H1 (cell line): ENCODE data around the gene IWS1. TPM values are rescaled to one million over a fixed set of nuclear protein-coding genes. Genes with fewer than 3 reads are reported as not detected.
A peak's percentile ranks its signal among the peaks of the same experiment; 100 is the strongest.

ENCODE experiments used
- CTCF ChIA-PET: fragments of 300-600 bp; sonication (Branson Sonifier 250); formaldehyde crosslinking; loops from one replicate; lab custom pipeline; 2021; ENCODE audit not compliant: partially characterized antibody; lab: Charles Lee
- POLR2A ChIA-PET: fragments of 300-600 bp; sonication (Branson Sonifier 250); formaldehyde crosslinking; loops from one replicate; lab custom pipeline; 2021; ENCODE audit warnings: inconsistent platforms; ENCODE audit not compliant: partially characterized antibody; lab: Charles Lee
- DNase-seq, 2 experiments: peaks; one replicate each; pipeline versions ENCODE4 v3.0.0 to v3.0.0-alpha.2; 2010 to 2022; ENCODE audit warnings: low spot score in 2 of 2, low read depth in 1 of 2, mixed read lengths in 1 of 2
- FAIRE-seq: peaks from 2 replicates; lab custom pipeline; 2011; peaks lifted over from hg19 to GRCh38; lab: Jason Lieb, UNC
- H2AFZ ChIP-seq: 2 replicates; pipeline ENCODE4 v1.8.1; 2012; ENCODE audit warnings: low read length, inconsistent platforms
- H2AK5ac ChIP-seq: 2 replicates; pipeline ENCODE4 v1.6.1; 2013; ENCODE audit warnings: low read depth, low read length
- H2BK120ac ChIP-seq: replicated peaks from 2 replicates; pipeline ENCODE3; 2013; ENCODE audit warnings: low read depth, low read length, inconsistent platforms
- H2BK12ac ChIP-seq: 2 replicates; pipeline ENCODE4 v1.6.1; 2013; ENCODE audit warnings: low read depth, low read length
- H2BK15ac ChIP-seq: 2 replicates; pipeline ENCODE4 v1.6.1; 2013; ENCODE audit warnings: low read length
- H2BK20ac ChIP-seq: 2 replicates; pipeline ENCODE4 v1.6.1; 2013; ENCODE audit warnings: low read length
- H2BK5ac ChIP-seq: 2 replicates; pipeline ENCODE4 v1.6.1; 2013; ENCODE audit warnings: low read depth, low read length
- H3K14ac ChIP-seq: 2 replicates; pipeline ENCODE4 v1.6.1; 2013; ENCODE audit warnings: inconsistent platforms; ENCODE audit not compliant: insufficient read length
- H3K18ac ChIP-seq: 2 replicates; pipeline ENCODE4 v1.6.1; 2013; ENCODE audit warnings: low read length; ENCODE audit errors: extremely low read depth
- H3K23ac ChIP-seq: 2 replicates; pipeline ENCODE4 v1.6.1; 2013; ENCODE audit warnings: inconsistent platforms; ENCODE audit not compliant: insufficient read length
- H3K23me2 ChIP-seq: 2 replicates; pipeline ENCODE4 v1.6.1; 2013; ENCODE audit warnings: low read depth, low read length
- H3K27ac ChIP-seq: 2 replicates; pipeline ENCODE4 v1.6.1; 2011; ENCODE audit warnings: low read depth, low read length, inconsistent platforms
- H3K27me3 ChIP-seq, 4 experiments: replicated peaks in 1 of 4; 1 replicate in 1 of 4; 2 replicates in 3 of 4; pipeline versions ENCODE4 v1.6.1 to v1.8.1; 2011 to 2013; ENCODE audit warnings: low read length in 3 of 4, mild to moderate bottlenecking in 3 of 4, inconsistent platforms in 2 of 4, mixed read lengths in 2 of 4, moderate library complexity in 1 of 4; ENCODE audit not compliant: control insufficient read depth in 3 of 4, insufficient read depth in 3 of 4; ENCODE audit errors: extremely low read depth in 1 of 4
- H3K36me3 ChIP-seq, 4 experiments: 2 replicates each; pipeline versions ENCODE4 v1.6.1 to v1.8.1; 2011 to 2013; ENCODE audit warnings: mild to moderate bottlenecking in 4 of 4, low read length in 3 of 4, moderate library complexity in 2 of 4, control low read depth in 1 of 4, inconsistent platforms in 1 of 4; ENCODE audit not compliant: insufficient read depth in 4 of 4, control insufficient read depth in 2 of 4
- H3K4ac ChIP-seq: replicated peaks from 2 replicates; pipeline ENCODE3; 2013; ENCODE audit warnings: low read length, low read depth, mixed read lengths, inconsistent platforms; ENCODE audit not compliant: insufficient read length
- H3K4me1 ChIP-seq, 4 experiments: replicated peaks in 1 of 4; 1 replicate in 1 of 4; 2 replicates in 3 of 4; pipeline versions ENCODE4 v1.6.1 to v1.8.1; 2011 to 2013; ENCODE audit warnings: low read length in 3 of 4, inconsistent platforms in 2 of 4, mixed read lengths in 1 of 4; ENCODE audit not compliant: insufficient read depth in 4 of 4, control insufficient read depth in 3 of 4
- H3K4me2 ChIP-seq, 2 experiments: 2 replicates each; pipeline versions ENCODE4 v1.6.1 to v1.8.1; 2011 to 2013; ENCODE audit warnings: low read depth in 2 of 2, low read length in 2 of 2, control low read depth in 1 of 2, inconsistent platforms in 1 of 2, mild to moderate bottlenecking in 1 of 2; ENCODE audit not compliant: insufficient read depth in 1 of 2
- H3K4me3 ChIP-seq, 4 experiments: fragments of 200-600, 300-600 bp in 1 of 4; sonication (generic), shearing (Covaris generic), sonication (Bioruptor Twin) in 1 of 4; 2 replicates each; pipeline versions ENCODE4 v1.5.1 to v1.8.1; 2011 to 2016; ENCODE audit warnings: low read length in 4 of 4, low read depth in 3 of 4, control low read depth in 2 of 4, inconsistent platforms in 2 of 4, mild to moderate bottlenecking in 2 of 4, mixed read lengths in 1 of 4, moderate library complexity in 1 of 4; ENCODE audit not compliant: insufficient read depth in 2 of 4; ENCODE audit errors: extremely low read depth in 1 of 4
- H3K56ac ChIP-seq: replicated peaks from 2 replicates; pipeline ENCODE3; 2013; ENCODE audit warnings: low read depth, mild to moderate bottlenecking, mixed read lengths, low read length, inconsistent platforms; ENCODE audit not compliant: insufficient read length
- H3K79me1 ChIP-seq: 2 replicates; pipeline ENCODE4 v1.6.1; 2013; ENCODE audit warnings: low read depth, low read length, control low read depth
- H3K79me2 ChIP-seq, 2 experiments: 2 replicates each; pipeline versions ENCODE4 v1.6.1 to v1.8.1; 2012 to 2013; ENCODE audit warnings: low read length in 2 of 2, mild to moderate bottlenecking in 2 of 2, inconsistent platforms in 1 of 2; ENCODE audit not compliant: insufficient read depth in 2 of 2, control insufficient read depth in 1 of 2
- H3K9ac ChIP-seq, 4 experiments: replicated peaks in 1 of 4; 1 replicate in 1 of 4; 2 replicates in 3 of 4; pipeline versions ENCODE4 v1.6.1 to v1.8.1; 2011 to 2013; ENCODE audit warnings: low read depth in 3 of 4, low read length in 3 of 4, control low read depth in 2 of 4, mild to moderate bottlenecking in 2 of 4, moderate library complexity in 2 of 4, inconsistent platforms in 1 of 4; ENCODE audit errors: extremely low read depth in 1 of 4
- H3K9me3 ChIP-seq, 2 experiments: 2 replicates each; pipeline versions ENCODE4 v1.6.1 to v1.8.1; 2012 to 2013; ENCODE audit warnings: mild to moderate bottlenecking in 2 of 2, moderate library complexity in 2 of 2, control low read depth in 1 of 2, inconsistent platforms in 1 of 2, low read depth in 1 of 2, low read length in 1 of 2, mixed read lengths in 1 of 2; ENCODE audit not compliant: insufficient read depth in 2 of 2
- H4K20me1 ChIP-seq, 2 experiments: replicated peaks in 1 of 2; 2 replicates each; pipeline versions ENCODE3 to v1.8.1; 2011 to 2013; ENCODE audit warnings: inconsistent platforms in 2 of 2, low read length in 2 of 2, mild to moderate bottlenecking in 1 of 2; ENCODE audit not compliant: insufficient read depth in 2 of 2, control insufficient read depth in 1 of 2
- H4K5ac ChIP-seq: 2 replicates; pipeline ENCODE4 v1.6.1; 2013; ENCODE audit warnings: low read length, low read depth, mixed read lengths, inconsistent platforms; ENCODE audit not compliant: insufficient read length
- H4K8ac ChIP-seq: 2 replicates; pipeline ENCODE4 v1.8.0; 2013; ENCODE audit warnings: mild to moderate bottlenecking, moderate library complexity, low read length, inconsistent platforms; ENCODE audit not compliant: insufficient read depth; ENCODE audit errors: extremely low read depth
- H4K91ac ChIP-seq: replicated peaks from 2 replicates; pipeline ENCODE3; 2013; ENCODE audit warnings: low read length, mixed read lengths, inconsistent platforms; ENCODE audit not compliant: insufficient read length
- BRCA1 ChIP-seq: IDR thresholded peaks from 2 replicates; pipeline ENCODE4 v1.6.1; 2012; ENCODE audit warnings: low read depth, low read length, improper control_type of control experiment
- CHD2 ChIP-seq: IDR thresholded peaks from 2 replicates; pipeline ENCODE4 v1.6.1; 2012; ENCODE audit warnings: low read length, improper control_type of control experiment
- EGR1 ChIP-seq: IDR thresholded peaks from 2 replicates; pipeline ENCODE4 v1.6.1; 2011; ENCODE audit warnings: low read depth, low read length, borderline replicate concordance
- EZH2 ChIP-seq: fragments of 200-600 bp; sonication (generic); IDR thresholded peaks from 2 replicates; pipeline ENCODE4 v1.7.1; 2012; ENCODE audit warnings: low read depth, mild to moderate bottlenecking, moderate library complexity, low read length, inconsistent platforms; ENCODE audit not compliant: severe bottlenecking
- HDAC2 ChIP-seq, 2 experiments: fragments of 300-600 bp in 1 of 2; sonication (generic) in 1 of 2; IDR thresholded peaks; 2 replicates each; pipeline ENCODE4 v1.6.1; 2011 to 2012; ENCODE audit warnings: low read depth in 2 of 2, low read length in 2 of 2, mild to moderate bottlenecking in 2 of 2, moderate library complexity in 2 of 2, borderline replicate concordance in 1 of 2, inconsistent platforms in 1 of 2
- KDM1A ChIP-seq: fragments of 200-600, 300-600 bp; sonication (generic); IDR thresholded peaks from 2 replicates; pipeline ENCODE4 v1.7.1; 2016; ENCODE audit warnings: mild to moderate bottlenecking, low read length, borderline replicate concordance
- NANOG ChIP-seq: IDR thresholded peaks from 2 replicates; pipeline ENCODE4 v1.6.1; 2011; ENCODE audit warnings: low read length, low read depth, mild to moderate bottlenecking, inconsistent platforms; ENCODE audit not compliant: insufficient read depth, poor library complexity, severe bottlenecking
- POLR2A ChIP-seq, 2 experiments: IDR thresholded peaks; 1 replicate in 1 of 2; 2 replicates in 1 of 2; pipeline ENCODE4 v1.6.1; 2011; ENCODE audit warnings: low read depth in 2 of 2, low read length in 2 of 2, mild to moderate bottlenecking in 2 of 2; ENCODE audit errors: control extremely low read depth in 1 of 2
- RFX5 ChIP-seq: IDR thresholded peaks from 2 replicates; pipeline ENCODE4 v1.6.1; 2011; ENCODE audit warnings: low read depth, low read length, improper control_type of control experiment, borderline replicate concordance
- RNF2 ChIP-seq: fragments of 200-900, 300-1000 bp; sonication (generic); IDR thresholded peaks from 2 replicates; pipeline ENCODE4 v1.7.1; 2016; ENCODE audit warnings: borderline replicate concordance, low read depth, mild to moderate bottlenecking, antibody characterized with exemption, low read length; ENCODE audit not compliant: poor library complexity, severe bottlenecking; ENCODE audit errors: missing control alignments
- SP2 ChIP-seq: IDR thresholded peaks from 2 replicates; pipeline ENCODE4 v1.6.1; 2012; ENCODE audit warnings: mild to moderate bottlenecking, low read length, inconsistent platforms
- USF2 ChIP-seq: IDR thresholded peaks from 2 replicates; pipeline ENCODE4 v1.6.1; 2011; ENCODE audit warnings: low read length, improper control_type of control experiment
- ZNF274 ChIP-seq: IDR thresholded peaks from 2 replicates; pipeline ENCODE4 v1.7.0; 2012; ENCODE audit warnings: low read length, borderline replicate concordance; ENCODE audit errors: extremely low read depth
- WGBS, 2 experiments: shearing (Covaris generic) in 1 of 2; methylation state at CpG; one replicate each; pipeline versions ENCODE4 v1.1.6 to v1.1.7; 2013 to 2015; ENCODE audit warnings: low lambda C conversion rate in 2 of 2, mixed read lengths in 2 of 2, inconsistent platforms in 1 of 2, low coverage in 1 of 2, missing lambda C conversion rate in 1 of 2; ENCODE audit not compliant: insufficient replicate concordance in 2 of 2, insufficient coverage in 1 of 2, insufficient read length in 1 of 2; ENCODE audit errors: extremely low coverage in 1 of 2, missing lambda C conversion rate in 1 of 2; 5-methylcytosine and 5-hydroxymethylcytosine counted together
- polyA plus RNA-seq, 7 experiments: library from polyadenylated mRNA; depleted of rRNA in 3 of 7; stranded (reverse) in 5 of 7; unstranded in 2 of 7; fragments of >200 nt in 5 of 7; fragments of 200-250 nt in 2 of 7; gene quantifications; 1 replicate in 5 of 7; 2 replicates in 1 of 7; 4 replicates in 1 of 7; pipeline versions ENCODE4 v1.2.1 to v1.2.3, GENCODE V29; 2011 to 2013; ENCODE audit warnings: missing spikeins in 2 of 7, mixed read lengths in 2 of 7
- total RNA-seq: library from RNA; stranded (reverse); fragmentation: NEBNext Ultra II Directional; extraction: Animal tissue kit (Norgen Biotek cat#: 25700); gene quantifications from 2 replicates; pipeline ENCODE4 v1.2.1, GENCODE V29; 2021

IWS1 gene
- total and polyA plus RNA-seq, 2 of the 8 experiments (the other 6 are each of a cell fraction or from before 2014, with no cell fraction given): 18.4 to 64.8 TPM

GRCh38 chr2:127569666-127570065 is 43.4 kb upstream of the IWS1 start:
- FAIRE-seq (no peak), DNase-seq (peak in 1 of 2 experiments; percentile 45)
- Histone ChIP-seq H3K4me3 (no peak overlapping the region), H4K8ac (no peak overlapping the region), H3K4me1 (peaks cover 0 to 3% (median 2%) of the 10 kb centered on the region in 4 experiments; a peak in 2 of 7 replicates), H3K36me3 (no peaks in the 10 kb centered on the region), H3K9me3 (no peaks in the 10 kb centered on the region), H3K27me3 (no peaks in the 10 kb centered on the region), H2BK20ac (no peak overlapping the region), H4K20me1 (no peaks in the 10 kb centered on the region), H2BK12ac (no peak overlapping the region), H3K79me1 (no peaks in the 10 kb centered on the region), H2BK120ac (no peak overlapping the region), H2AK5ac (no peak overlapping the region), H4K5ac (no peak overlapping the region), H3K23ac (no peak overlapping the region), H3K9ac (no peak overlapping the region), H3K14ac (no peak overlapping the region), H3K4ac (no peak overlapping the region), H4K91ac (no peak overlapping the region), H3K56ac (no peak overlapping the region), H3K79me2 (no peaks in the 10 kb centered on the region), H3K27ac (no peak overlapping the region), H3K23me2 (no peaks in the 10 kb centered on the region), H2BK15ac (no peak overlapping the region), H2BK5ac (no peak overlapping the region), H3K18ac (no peak overlapping the region), H2AFZ (0 out of 2 replicates have a peak overlapping the region, but pooled peaks have one; percentile 5), H3K4me2 (no peak overlapping the region)
- ChIA-PET POLR2A (no interaction called here), CTCF (no interaction called here)
- 93% methylated on average over 5 of the region's 6 CpGs; no CpG with 5 or more reads in 1 of the 2 experiments for WGBS, 2 experiments
- TF ChIP-seq KDM1A (no peak), EGR1 (no peak), CHD2 (no peak), USF2 (no peak), ZNF274 (no peak), POLR2A (IDR thresholded peaks at IDR 0.05; ENCODE audit: control extremely low read depth in 1 of 2, low read depth in 2 of 2, low read length in 2 of 2) (no peak), SP2 (no peak), RFX5 (no peak), BRCA1 (no peak), RNF2 (no peak), HDAC2 (IDR thresholded peaks at IDR 0.05; ENCODE audit: borderline replicate concordance in 1 of 2, low read depth in 2 of 2, low read length in 2 of 2) (no peak), NANOG (no peak), EZH2 (no peak)
